Mononuclear cell (primary cell): ENCODE measurements around the gene CDC42BPG. TPM values are rescaled to one million over a fixed set of nuclear protein-coding genes. Genes with fewer than 3 reads are reported as not detected.

Source experiments
- H3K27me3 ChIP-seq: 2 replicates; pipeline ENCODE4 v1.6.0; 2011; ENCODE audit warnings: low read length, control low read depth; ENCODE audit not compliant: insufficient read depth
- H3K4me1 ChIP-seq: 2 replicates; pipeline ENCODE4 v1.5.1; 2011; ENCODE audit warnings: mild to moderate bottlenecking, low read length, control low read depth; ENCODE audit not compliant: insufficient read depth
- H3K4me3 ChIP-seq: 2 replicates; pipeline ENCODE4 v1.5.1; 2011; ENCODE audit warnings: mild to moderate bottlenecking, low read length, moderate library complexity
- H3K9me3 ChIP-seq: 2 replicates; pipeline ENCODE4 v1.5.1; 2011; ENCODE audit warnings: low read depth, mild to moderate bottlenecking, control low read depth, low read length
- total RNA-seq: library from RNA; depleted of rRNA; stranded (reverse); fragments of >200 nt; gene quantifications from one replicate; pipeline ENCODE4 v1.2.3, GENCODE V29; 2012

CDC42BPG gene
- total RNA-seq, 1 donor = 1.7 TPM

DNA sequence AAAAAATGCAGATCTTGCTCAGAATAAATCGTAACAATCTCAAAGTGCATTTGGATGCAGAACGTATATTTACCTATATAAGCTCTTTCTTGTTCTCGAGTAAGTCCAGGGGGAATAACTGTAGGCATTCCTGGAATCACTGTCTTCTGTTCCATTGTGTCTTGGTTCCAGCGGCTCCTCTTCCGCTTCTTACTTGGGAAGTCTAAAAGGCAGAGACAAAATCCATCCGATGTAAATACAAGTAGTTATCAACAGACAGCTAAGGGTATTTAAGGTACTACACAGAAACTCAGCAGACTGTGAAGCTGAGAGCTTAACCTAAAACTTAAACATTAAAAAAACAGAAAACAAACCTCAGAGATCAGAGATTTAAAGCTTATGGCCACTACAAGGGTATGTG lies 68.0 kb downstream of the CDC42BPG start:
- no peaks in the 10 kb centered on the region for H3K9me3 ChIP-seq
- no peaks in the 10 kb centered on the region for H3K27me3 ChIP-seq
- H3K4me3 ChIP-seq = no peak overlapping the region
- H3K4me1 ChIP-seq = peaks cover 71% of the 10 kb centered on the region

DNA sequence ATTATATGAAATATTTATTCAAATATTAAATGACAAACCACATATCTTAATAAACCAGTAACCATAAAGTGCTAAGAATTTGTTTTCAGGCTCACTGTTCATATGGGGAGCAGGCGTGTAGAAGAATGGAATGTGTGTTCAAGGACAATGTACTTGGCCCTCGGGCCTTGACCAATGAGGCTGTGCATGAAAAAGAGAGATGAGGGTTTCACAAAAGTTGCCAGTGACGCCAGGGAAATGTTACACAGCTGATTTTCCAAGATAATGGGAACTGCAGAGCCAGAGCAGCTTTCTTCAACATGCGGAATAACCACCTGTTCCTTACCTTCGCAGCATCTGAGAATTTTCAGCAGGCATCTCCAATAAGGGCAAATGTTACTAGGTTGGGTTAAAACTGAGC lies 70.3 kb downstream of the CDC42BPG start:
- no peaks in the 10 kb centered on the region for H3K27me3 ChIP-seq
- no peaks in the 10 kb centered on the region for H3K9me3 ChIP-seq
- H3K4me1 ChIP-seq = peaks cover 75% of the 10 kb centered on the region
- H3K4me3 ChIP-seq = no peak overlapping the region

Other genes starting within 250 kb of the CDC42BPG start
- 0.73 TPM for gene NRXN2, start 121.5 kb downstream of the CDC42BPG start, total RNA-seq
- 126 TPM for gene RASGRP2, start 100.5 kb downstream of the CDC42BPG start, total RNA-seq
- gene PYGM, start 84.7 kb downstream of the CDC42BPG start, total RNA-seq = 4.8 TPM
- 773 TPM for gene SF1, start 66.1 kb downstream of the CDC42BPG start, total RNA-seq
- gene MAP4K2, start 41.4 kb downstream of the CDC42BPG start, total RNA-seq = 41.6 TPM
- gene MEN1, start 34.1 kb downstream of the CDC42BPG start, total RNA-seq = 4.0 TPM
- 183 TPM for gene EHD1, start 34.0 kb upstream of the CDC42BPG start, total RNA-seq
- 80.2 TPM for gene ATG2A, start 72.6 kb upstream of the CDC42BPG start, total RNA-seq
- gene PPP2R5B, start 80.0 kb upstream of the CDC42BPG start, total RNA-seq = 5.8 TPM
- gene GPHA2, start 91.2 kb upstream of the CDC42BPG start, total RNA-seq = not detected
- not detected for gene MAJIN, start 127.5 kb upstream of the CDC42BPG start, total RNA-seq
- gene BATF2, start 152.3 kb upstream of the CDC42BPG start, total RNA-seq = not detected
- gene ARL2, start 169.5 kb upstream of the CDC42BPG start, total RNA-seq = 14.2 TPM
- gene SNX15, start 182.8 kb upstream of the CDC42BPG start, total RNA-seq = 12.9 TPM
- 0.52 TPM for gene SAC3D1, start 196.6 kb upstream of the CDC42BPG start, total RNA-seq
- gene NAALADL1, start 213.9 kb upstream of the CDC42BPG start, total RNA-seq = 6.6 TPM
- gene CDCA5, start 239.4 kb upstream of the CDC42BPG start, total RNA-seq = not detected
- gene ZFPL1, start 239.6 kb upstream of the CDC42BPG start, total RNA-seq = 17.6 TPM